Activated CD4-positive, alpha-beta T cell treated with anti-CD3 and anti-CD28 coated beads, Interleukin-2, amount 10 ng/mL, durations not matched to agents 7 days and 5 days (primary cell): Measurements from ENCODE around the gene OGDHL. TPM values are rescaled to one million over a fixed set of nuclear protein-coding genes. Genes with fewer than 3 reads are reported as not detected.
"Not testable (repeated sequence)": the region's sequence is repeated elsewhere in the genome, so short reads cannot be mapped to it uniquely, and the experiment has no call there.

ENCODE experiments used
- CTCF ChIA-PET: fragments of 350-600 bp; sonication (Branson Sonifier 250); formaldehyde crosslinking; loops from one replicate; lab custom pipeline; 2021; ENCODE audit warnings: antibody characterized with exemption; lab: Charles Lee
- POLR2A ChIA-PET: fragments of 350-600 bp; sonication (Branson Sonifier 250); formaldehyde crosslinking; loops from one replicate; lab custom pipeline; 2021; ENCODE audit warnings: antibody characterized with exemption; lab: Charles Lee
- DNase-seq: peaks from one replicate; pipeline ENCODE4 v3.0.0-alpha.2; 2020
- H3K27ac Mint-ChIP-seq: one replicate; pipeline ENCODE4 v1.8.0; 2021; ENCODE audit warnings: mild to moderate bottlenecking, moderate library complexity, mixed read lengths
- H3K27me3 Mint-ChIP-seq: one replicate; pipeline ENCODE4 v1.8.0; 2021; ENCODE audit warnings: mixed read lengths
- H3K36me3 Mint-ChIP-seq: one replicate; pipeline ENCODE4 v1.8.0; 2021; ENCODE audit warnings: low read depth, mixed read lengths
- H3K4me1 Mint-ChIP-seq: one replicate; pipeline ENCODE4 v1.8.0; 2021; ENCODE audit warnings: mixed read lengths
- H3K4me3 Mint-ChIP-seq: one replicate; pipeline ENCODE4 v1.8.0; 2021; ENCODE audit warnings: mild to moderate bottlenecking, moderate library complexity, mixed read lengths
- H3K9me3 Mint-ChIP-seq: one replicate; pipeline ENCODE4 v1.8.0; 2021; ENCODE audit warnings: mixed read lengths
- total RNA-seq, 2 experiments: library from RNA; stranded (reverse); gene quantifications; one replicate each; pipeline ENCODE4 v1.2.3, GENCODE V29; 2021

The OGDHL gene
- total RNA-seq, 2 experiments from 2014 or later, result not detected

GRCh38 chr10:49741108-49741995 is 20.8 kb downstream of the OGDHL start:
- Mint-ChIP-seq H3K27ac (no peak overlapping the region), H3K36me3 (no peaks in the 10 kb centered on the region), H3K27me3 (no peaks in the 10 kb centered on the region)

GRCh38 chr10:49740346-49741107 is 21.6 kb downstream of the OGDHL start:
- no peak overlapping the region for H3K27ac Mint-ChIP-seq
- ChIA-PET POLR2A (no interaction called here), CTCF (no interaction called here)
- no peaks in the 10 kb centered on the region for H3K9me3 Mint-ChIP-seq
- H3K4me3 Mint-ChIP-seq, result no peak overlapping the region
- H3K27me3 Mint-ChIP-seq, result no peaks in the 10 kb centered on the region
- no peaks in the 10 kb centered on the region for H3K4me1 Mint-ChIP-seq
- DNase-seq, result no peak
- H3K36me3 Mint-ChIP-seq, result no peaks in the 10 kb centered on the region

More at GRCh38 chr10:49741108-49741995, 20.8 kb downstream of the OGDHL start:
- no peaks in the 10 kb centered on the region for H3K9me3 Mint-ChIP-seq
- POLR2A ChIA-PET, result no interaction called here
- no peak overlapping the region for H3K4me3 Mint-ChIP-seq
- CTCF ChIA-PET, result no interaction called here
- no peaks in the 10 kb centered on the region for H3K4me1 Mint-ChIP-seq
- no peak for DNase-seq

- Mint-ChIP-seq H3K27ac (no peak overlapping the region), H3K4me3 (no peak overlapping the region), H3K36me3 (no peaks in the 10 kb centered on the region), H3K4me1 (no peaks in the 10 kb centered on the region), H3K27me3 (peaks cover 2% of the 10 kb centered on the region), H3K9me3 (no peaks in the 10 kb centered on the region)
- ChIA-PET POLR2A (no interaction called here), CTCF (no interaction called here)
- no peak for DNase-seq
These were observed 22.7 kb downstream of the OGDHL start for GRCh38 chr10:49739426-49739825.

DNA sequence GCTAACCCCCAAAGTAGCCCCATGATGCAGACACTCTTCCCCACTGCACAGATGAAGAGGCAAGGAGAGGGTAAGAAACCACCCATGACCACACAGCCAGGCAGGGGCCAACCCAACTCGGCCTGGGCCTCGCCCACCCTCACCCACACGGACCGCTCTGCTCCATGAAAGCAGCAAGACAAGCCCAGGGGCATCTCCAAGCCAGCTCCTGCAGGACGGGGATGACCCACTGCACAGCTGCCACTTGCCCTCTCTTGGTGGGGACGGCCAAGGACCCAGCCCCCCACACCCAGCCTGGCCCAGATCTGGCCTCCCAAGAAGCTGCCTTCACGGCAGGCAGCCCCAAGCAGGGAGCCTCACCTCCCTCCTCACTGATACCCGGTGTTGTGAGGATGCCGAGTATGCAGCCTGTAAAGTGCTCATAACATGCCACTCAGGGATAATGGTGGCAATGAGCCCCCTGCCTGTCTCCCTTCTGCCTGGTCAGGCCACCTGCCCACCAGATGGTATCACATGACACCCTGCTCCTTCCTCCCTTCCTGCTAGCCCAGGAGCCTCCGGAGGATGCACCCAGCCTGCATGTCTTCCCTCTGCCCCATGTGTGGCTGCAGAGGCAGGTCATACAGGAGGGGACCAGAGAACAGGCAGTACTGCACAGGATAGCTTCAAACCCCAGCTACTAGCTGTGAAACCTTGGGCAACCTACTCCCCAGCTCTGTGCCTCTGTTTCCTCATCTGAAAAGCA is 23.3 kb downstream of the OGDHL start:
- no peaks in the 10 kb centered on the region for H3K4me1 Mint-ChIP-seq
- H3K27ac Mint-ChIP-seq, result no peak overlapping the region
- peaks cover 2% of the 10 kb centered on the region for H3K27me3 Mint-ChIP-seq
- no peak for DNase-seq
- POLR2A ChIA-PET, result no interaction called here
- H3K4me3 Mint-ChIP-seq, result no peak overlapping the region
- CTCF ChIA-PET, result no interaction called here
- H3K36me3 Mint-ChIP-seq, result no peaks in the 10 kb centered on the region
- H3K9me3 Mint-ChIP-seq, result no peaks in the 10 kb centered on the region

DNA sequence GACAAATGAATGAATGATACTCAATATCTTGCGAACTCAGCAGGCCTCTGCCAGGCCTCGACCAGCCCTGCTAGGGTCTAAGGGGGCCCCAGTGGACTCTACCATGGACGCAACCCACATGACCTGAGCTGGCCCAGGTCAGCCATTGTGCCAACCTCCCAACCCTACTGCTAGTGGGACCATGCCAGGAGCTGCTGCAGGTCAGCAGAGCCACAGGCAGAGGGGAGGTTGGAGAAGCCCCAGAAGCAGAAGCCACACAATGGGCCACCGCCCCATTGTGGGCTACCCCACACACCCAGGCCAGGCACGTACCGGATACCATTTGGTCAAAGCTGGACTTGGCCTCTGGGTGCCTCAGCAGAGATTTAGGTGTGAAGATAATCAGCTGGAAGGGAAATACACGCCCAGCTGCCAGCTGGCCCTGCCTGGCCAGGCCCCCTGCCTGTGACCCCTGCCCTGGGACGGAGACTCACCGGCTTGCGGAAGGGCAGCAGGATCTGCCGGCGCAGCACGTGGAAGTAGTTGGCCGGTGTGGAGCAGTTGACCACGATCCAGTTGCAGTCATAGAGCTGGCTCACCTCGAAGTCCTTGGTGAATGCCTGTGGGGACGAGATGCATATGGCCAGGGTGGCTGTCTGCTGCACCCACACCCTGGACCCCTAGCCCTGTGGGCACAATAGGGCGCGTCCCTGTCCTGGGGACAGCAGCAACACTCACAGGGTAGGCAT is 24.5 kb downstream of the OGDHL start:
- no peak overlapping the region for H3K27ac Mint-ChIP-seq
- DNase-seq, result no peak
- POLR2A ChIA-PET, result no interaction called here

GRCh38 chr10:49736564-49737113 is 25.5 kb downstream of the OGDHL start:
- Mint-ChIP-seq H3K9me3 (no peaks in the 10 kb centered on the region), H3K4me1 (no peaks in the 10 kb centered on the region), H3K4me3 (no peak overlapping the region), H3K27me3 (peaks cover 2% of the 10 kb centered on the region), H3K27ac (no peak overlapping the region), H3K36me3 (no peaks in the 10 kb centered on the region)
- no peak for DNase-seq
- ChIA-PET CTCF (no interaction called here), POLR2A (no interaction called here)

More for the DNA sequence above, 24.5 kb downstream of the OGDHL start:
- H3K27me3 Mint-ChIP-seq, result peaks cover 2% of the 10 kb centered on the region
- no peaks in the 10 kb centered on the region for H3K36me3 Mint-ChIP-seq
- H3K9me3 Mint-ChIP-seq, result no peaks in the 10 kb centered on the region
- no peak overlapping the region for H3K4me3 Mint-ChIP-seq
- no peaks in the 10 kb centered on the region for H3K4me1 Mint-ChIP-seq
- CTCF ChIA-PET, result no interaction called here

DNA sequence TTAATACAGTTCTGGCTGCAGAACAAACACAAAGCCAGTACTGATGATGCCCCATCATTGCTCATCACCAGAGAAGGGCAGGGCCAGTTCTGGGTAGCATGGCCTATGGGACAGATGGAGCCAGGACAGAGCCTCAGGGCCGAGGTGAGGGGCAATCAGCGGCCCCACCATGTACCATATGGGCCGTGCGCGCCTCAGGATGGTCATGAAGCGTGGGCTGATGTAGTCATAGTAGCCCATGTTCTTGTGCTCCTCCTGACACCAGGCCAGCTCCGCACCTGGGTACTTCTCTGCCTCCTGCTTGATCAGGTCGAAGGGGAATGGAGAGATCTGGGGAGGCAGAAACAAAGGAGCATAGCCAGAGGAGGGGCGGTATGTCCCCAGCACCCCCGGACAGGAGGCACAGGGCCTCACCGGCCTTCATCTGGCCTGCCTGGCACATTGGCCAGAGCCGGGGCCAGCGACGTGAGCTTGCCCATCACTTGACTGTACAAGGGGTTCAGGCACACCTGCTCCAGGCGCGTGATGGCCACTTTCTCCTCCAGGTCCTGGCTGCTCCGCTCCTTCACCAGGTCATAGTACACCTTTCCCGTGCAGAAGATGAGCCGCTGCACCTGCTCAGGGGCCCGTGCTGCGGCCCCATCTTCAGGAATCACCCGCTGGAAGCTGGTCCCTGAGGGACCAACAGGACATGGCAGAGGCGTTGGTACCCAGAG is 26.1 kb downstream of the OGDHL start:
- POLR2A ChIA-PET, result no interaction called here
- CTCF ChIA-PET, result no interaction called here
- peaks cover 2% of the 10 kb centered on the region for H3K27me3 Mint-ChIP-seq
- no peak overlapping the region for H3K4me3 Mint-ChIP-seq
- no peaks in the 10 kb centered on the region for H3K4me1 Mint-ChIP-seq
- no peak overlapping the region for H3K27ac Mint-ChIP-seq
- no peaks in the 10 kb centered on the region for H3K36me3 Mint-ChIP-seq
- no peaks in the 10 kb centered on the region for H3K9me3 Mint-ChIP-seq
- DNase-seq, result no peak

DNA sequence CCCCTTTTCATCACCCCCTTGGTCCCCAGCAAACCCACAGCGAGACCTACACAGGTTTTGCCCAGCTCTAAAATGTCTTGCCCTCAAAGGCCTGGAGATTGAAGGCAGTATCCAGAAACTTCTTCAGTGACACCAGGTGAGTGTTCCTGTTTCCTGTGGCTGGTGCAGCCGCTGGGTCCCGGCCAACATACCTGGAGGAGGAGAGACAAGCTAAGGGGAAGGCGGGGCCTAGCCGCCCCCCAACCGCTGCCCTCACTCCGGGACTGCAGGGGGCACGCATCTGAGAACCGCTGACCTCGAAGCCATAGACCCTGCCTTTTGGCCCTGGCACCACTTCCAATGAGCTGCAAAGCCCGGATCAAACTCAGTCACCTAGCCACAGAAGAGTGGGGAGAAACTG is 27.0 kb downstream of the OGDHL start:
- H3K4me3 Mint-ChIP-seq, result no peak overlapping the region
- no peaks in the 10 kb centered on the region for H3K4me1 Mint-ChIP-seq
- H3K27ac Mint-ChIP-seq, result no peak overlapping the region
- POLR2A ChIA-PET, result no interaction called here
- no peaks in the 10 kb centered on the region for H3K36me3 Mint-ChIP-seq
- H3K9me3 Mint-ChIP-seq, result no peaks in the 10 kb centered on the region
- CTCF ChIA-PET, result interaction anchor here (1.0 kb wide), 1 partner anchor 14 kb away, joined by 3 read pairs; no protein-coding TSS in a partner anchor
- H3K27me3 Mint-ChIP-seq, result peaks cover 2% of the 10 kb centered on the region
- DNase-seq, result no peak

DNA sequence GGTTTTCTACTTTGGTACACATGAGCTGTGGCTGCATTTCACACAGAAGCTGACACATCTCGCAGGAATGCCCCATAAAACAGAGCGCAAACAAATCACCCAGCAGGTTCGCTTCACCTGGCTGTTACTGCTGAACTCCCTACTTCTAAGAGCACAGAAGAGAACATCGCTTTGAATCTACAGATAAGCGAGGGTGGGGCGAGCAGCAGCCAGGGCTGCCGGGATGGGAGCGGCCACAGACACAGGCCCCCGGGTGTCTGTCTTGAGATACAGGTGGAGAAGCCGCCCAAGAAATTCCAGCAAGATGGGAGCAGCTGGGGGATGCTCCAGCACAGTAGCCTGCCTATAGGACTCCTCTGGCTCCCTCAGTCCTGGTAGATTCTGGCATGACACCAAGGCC is 27.4 kb downstream of the OGDHL start:
- H3K36me3 Mint-ChIP-seq, result no peaks in the 10 kb centered on the region
- no peaks in the 10 kb centered on the region for H3K9me3 Mint-ChIP-seq
- ChIA-PET POLR2A (no interaction called here), CTCF (interaction anchor here (1.0 kb wide), 1 partner anchor 13 kb away, joined by 3 read pairs; no protein-coding TSS in a partner anchor)
- DNase-seq, result no peak
- no peak overlapping the region for H3K4me3 Mint-ChIP-seq
- peaks cover 2% of the 10 kb centered on the region for H3K27me3 Mint-ChIP-seq
- no peaks in the 10 kb centered on the region for H3K4me1 Mint-ChIP-seq
- no peak overlapping the region for H3K27ac Mint-ChIP-seq

DNA sequence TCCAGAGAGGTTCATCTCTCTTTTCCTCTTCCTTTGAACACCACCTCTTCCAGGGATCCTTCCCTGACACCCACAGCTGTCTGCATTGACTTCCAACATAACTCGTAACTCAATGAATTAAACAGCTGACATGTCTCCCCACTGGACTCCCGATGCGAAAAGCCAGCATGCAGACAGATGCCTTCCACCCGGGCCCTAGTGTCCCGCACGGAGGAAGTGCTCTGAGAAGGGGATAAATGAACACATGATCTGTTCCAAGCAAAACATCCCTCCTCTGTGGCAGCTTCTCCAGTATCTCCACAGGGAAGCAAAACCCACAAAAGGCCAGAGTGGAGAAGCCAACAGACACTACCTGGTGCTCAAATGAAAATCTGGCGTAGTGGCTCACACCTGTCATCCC is 28.3 kb downstream of the OGDHL start:
- H3K27me3 Mint-ChIP-seq, result peaks cover 4% of the 10 kb centered on the region
- POLR2A ChIA-PET, result no interaction called here
- no peak for DNase-seq
- H3K27ac Mint-ChIP-seq, result no peak overlapping the region
- no peaks in the 10 kb centered on the region for H3K4me1 Mint-ChIP-seq
- CTCF ChIA-PET, result no interaction called here
- H3K36me3 Mint-ChIP-seq, result no peaks in the 10 kb centered on the region
- H3K9me3 Mint-ChIP-seq, result peaks cover 2% of the 10 kb centered on the region
- no peak overlapping the region for H3K4me3 Mint-ChIP-seq

GRCh38 chr10:49726593-49726992 is 35.5 kb downstream of the OGDHL start:
- Mint-ChIP-seq H3K4me1 (no peaks in the 10 kb centered on the region), H3K27ac (no peak overlapping the region), H3K9me3 (peaks cover 11% of the 10 kb centered on the region), H3K27me3 (peaks cover 4% of the 10 kb centered on the region), H3K4me3 (no peak overlapping the region), H3K36me3 (no peaks in the 10 kb centered on the region)
- ChIA-PET CTCF (no interaction called here), POLR2A (no interaction called here)
- no peak for DNase-seq

DNA sequence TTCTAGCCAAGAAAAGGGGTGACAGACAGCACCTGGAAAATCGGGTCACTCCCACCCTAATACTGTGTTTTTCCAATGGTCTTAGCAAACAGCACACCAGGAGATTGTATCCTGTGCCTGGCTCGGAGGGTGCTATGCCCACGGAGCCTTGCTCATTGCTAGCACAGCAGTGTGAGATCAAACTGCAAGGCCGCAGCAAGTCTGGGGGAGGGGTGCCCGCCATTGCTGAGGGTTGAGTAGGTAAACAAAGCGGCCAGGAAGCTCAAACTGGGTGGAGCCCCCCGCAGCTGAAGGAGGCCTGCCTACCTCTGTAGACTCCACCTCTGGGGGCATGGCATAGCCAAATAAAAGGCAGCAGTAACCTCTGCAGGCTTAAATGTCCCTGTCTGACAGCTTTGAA is 47.0 kb downstream of the OGDHL start:
- H3K9me3 Mint-ChIP-seq, H3K4me1 Mint-ChIP-seq, POLR2A ChIA-PET, H3K36me3 Mint-ChIP-seq, H3K27ac Mint-ChIP-seq, CTCF ChIA-PET, H3K27me3 Mint-ChIP-seq, DNase-seq, H3K4me3 Mint-ChIP-seq: not testable (repeated sequence)
